HCT116 (cell line): ENCODE measurements around the gene RNU2-63P. TPM values are rescaled to one million over a fixed set of nuclear protein-coding genes. Genes with fewer than 3 reads are reported as not detected.
"Not testable (repeated sequence)": the region's sequence is repeated elsewhere in the genome, so short reads cannot be mapped to it uniquely, and the experiment has no call there.

ENCODE experiments used
- ATAC-seq: fragments of 200-7000 bp; cut with Tn5 transposase; 2 replicates; pipeline ENCODE4 v1.9.1; 2020; ENCODE audit warnings: mild to moderate bottlenecking, moderate library complexity
- BruUV-seq: library from RNA; stranded (reverse); fragments of 400-500 nt; replicated peaks from 2 replicates; lab custom pipeline; 2021; lab: Mats Ljungman, UMichigan
- CTCF ChIA-PET: fragments of 300-600 bp; sonication (Branson Sonifier 250); formaldehyde crosslinking; loops from one replicate; lab custom pipeline; 2021; ENCODE audit warnings: antibody characterized with exemption; lab: Charles Lee
- POLR2A ChIA-PET: fragments of 300-600, 350-600 bp; sonication (Branson Sonifier 250); formaldehyde crosslinking; loops from one replicate; lab custom pipeline; 2021; ENCODE audit warnings: antibody characterized with exemption; lab: Charles Lee
- RAD21 ChIA-PET, 2 experiments: fragments of 300-600 bp; sonication (Branson Sonifier 250); formaldehyde crosslinking; loops; one replicate each; lab custom pipeline; 2023; ENCODE audit warnings: low total read pairs in 2 of 2; ENCODE audit not compliant: uncharacterized antibody in 2 of 2, unreplicated experiment in 2 of 2, low non-redundant PET in 1 of 2; lab: Charles Lee
- DNase-seq: peaks from one replicate; pipeline ENCODE4 v3.0.0-alpha.2; 2010; ENCODE audit warnings: low read depth, low spot score
- H2AFZ ChIP-seq: fragments of 200-600 bp; shearing (Covaris generic), sonication (generic); 2 replicates; pipeline ENCODE4 v1.6.1; 2017; ENCODE audit warnings: low read depth, mixed run types, mixed read lengths, antibody characterized with exemption, low read length; ENCODE audit not compliant: poor library complexity, severe bottlenecking
- H3K27ac ChIP-seq: 2 replicates; pipeline ENCODE4 v1.5.1; 2012; ENCODE audit warnings: low read depth, low read length
- H3K27me3 ChIP-seq: fragments of 200-600 bp; sonication (generic); 2 replicates; pipeline ENCODE4 v1.6.1; 2016; ENCODE audit warnings: mixed run types, low read length, mixed read lengths; ENCODE audit not compliant: insufficient read depth
- H3K36me3 ChIP-seq, 2 experiments: fragments of 200-500 bp in 1 of 2; fragments of 200-600 bp in 1 of 2; sonication (Bioruptor generic) in 1 of 2; sonication (generic) in 1 of 2; 2 replicates each; pipeline versions ENCODE4 v1.5.1 to v1.6.1; 2014 to 2016; ENCODE audit warnings: low read length in 2 of 2, inconsistent platforms in 1 of 2, mixed read lengths in 1 of 2, mixed run types in 1 of 2; ENCODE audit not compliant: insufficient read depth in 2 of 2, control insufficient read depth in 1 of 2
- H3K4me1 ChIP-seq, 2 experiments: fragments of 200-600 bp in 1 of 2; sonication (generic) in 1 of 2; 2 replicates each; pipeline versions ENCODE4 v1.5.1 to v1.6.1; 2012 to 2017; ENCODE audit warnings: low read length in 2 of 2, inconsistent platforms in 1 of 2, mild to moderate bottlenecking in 1 of 2, mixed read lengths in 1 of 2, mixed run types in 1 of 2, moderate library complexity in 1 of 2; ENCODE audit not compliant: insufficient read depth in 2 of 2, control insufficient read depth in 1 of 2
- H3K4me2 ChIP-seq: fragments of 200-600 bp; sonication (generic); 2 replicates; pipeline ENCODE4 v1.6.1; 2017; ENCODE audit warnings: mixed run types, low read length, mixed read lengths
- H3K4me3 ChIP-seq, 2 experiments: fragments of 200-600 bp in 1 of 2; sonication (generic) in 1 of 2; replicated peaks in 1 of 2; 2 replicates each; pipeline ENCODE4 v1.5.1; 2011 to 2016; ENCODE audit warnings: low read length in 2 of 2, control low read depth in 1 of 2, low read depth in 1 of 2, mild to moderate bottlenecking in 1 of 2, mixed read lengths in 1 of 2, mixed run types in 1 of 2
- H3K79me2 ChIP-seq: fragments of 200-600 bp; sonication (generic); 2 replicates; pipeline ENCODE4 v1.6.1; 2017; ENCODE audit warnings: mild to moderate bottlenecking, mixed run types, low read length, moderate library complexity, mixed read lengths; ENCODE audit not compliant: insufficient read depth
- H3K9ac ChIP-seq: fragments of 200-600 bp; sonication (generic); 2 replicates; pipeline ENCODE4 v1.6.1; 2016; ENCODE audit warnings: low read length, mixed read lengths
- H3K9me2 ChIP-seq: fragments of 200-600 bp; sonication (generic), shearing (Covaris generic); 2 replicates; pipeline ENCODE4 v1.6.1; 2017; ENCODE audit warnings: mixed run types, mild to moderate bottlenecking, moderate library complexity; ENCODE audit not compliant: insufficient read depth
- H3K9me3 ChIP-seq, 2 experiments: fragments of 200-500 bp in 1 of 2; fragments of 200-600 bp in 1 of 2; sonication (Bioruptor generic) in 1 of 2; sonication (generic) in 1 of 2; 2 replicates each; pipeline ENCODE4 v1.6.1; 2014 to 2017; ENCODE audit warnings: low read length in 2 of 2, mixed read lengths in 2 of 2, inconsistent platforms in 1 of 2, low read depth in 1 of 2, mild to moderate bottlenecking in 1 of 2, mixed run types in 1 of 2, moderate library complexity in 1 of 2; ENCODE audit not compliant: control insufficient read depth in 1 of 2, insufficient read depth in 1 of 2
- H4K20me1 ChIP-seq: fragments of 200-600 bp; sonication (generic), shearing (Covaris generic); 2 replicates; pipeline ENCODE4 v1.6.1; 2017; ENCODE audit warnings: mixed run types, mild to moderate bottlenecking, moderate library complexity; ENCODE audit not compliant: insufficient read depth
- intact Hi-C: fragments of 100-400 bp; cut with micrococcal nuclease; formaldehyde crosslinking; loops from 2 replicates; pipeline ENCODE4 v1.10.0; 2022
- total RNA-seq: library from RNA; stranded (reverse); gene quantifications from one replicate; pipeline ENCODE4 v1.2.1, GENCODE V29; 2021; ENCODE audit not compliant: unreplicated experiment

Gene RNU2-63P
- total RNA-seq, 1 experiment from 2014 or later, result 7.4 TPM

DNA sequence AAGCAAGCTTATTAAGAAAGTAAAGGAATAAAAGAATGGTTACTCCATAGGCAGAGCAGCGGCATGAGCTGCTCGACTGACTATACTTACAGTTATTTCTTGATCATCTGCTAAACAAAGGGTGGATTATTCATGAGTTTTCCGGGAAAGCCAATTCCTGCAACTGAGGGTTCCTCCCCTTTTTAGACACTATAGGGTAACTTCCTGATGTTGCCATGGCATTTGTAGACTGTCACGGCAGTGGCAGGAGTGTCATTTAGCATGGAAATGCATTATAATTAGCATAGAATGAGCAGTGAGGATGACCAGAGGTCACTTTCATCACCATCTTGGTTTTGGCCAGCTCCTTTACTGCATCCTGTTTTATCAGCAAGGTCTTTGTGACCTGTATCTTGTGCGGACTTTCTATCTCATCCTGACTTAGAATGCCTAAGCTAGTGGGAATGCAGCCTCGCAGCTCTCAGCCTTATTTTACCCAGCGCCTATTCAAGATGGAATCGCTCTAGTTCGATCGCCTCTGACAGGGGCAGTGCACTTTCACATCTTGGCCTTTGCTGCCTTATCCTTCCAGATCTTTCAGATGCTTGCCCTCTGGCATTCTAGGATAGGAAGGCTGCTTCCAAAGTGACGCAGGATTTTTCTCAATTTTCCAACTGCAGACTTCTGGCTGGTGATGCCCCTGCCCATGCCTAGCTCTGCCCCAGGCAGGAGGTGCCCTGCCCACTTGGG, 1.9 kb upstream of the RNU2-63P start:
- H3K27ac ChIP-seq, H2AFZ ChIP-seq, RAD21 ChIA-PET, H3K4me3 ChIP-seq, H3K9me2 ChIP-seq, ATAC-seq, CTCF ChIA-PET, intact Hi-C loops, BruUV-seq, H3K9me3 ChIP-seq, H3K79me2 ChIP-seq, H3K9ac ChIP-seq, POLR2A ChIA-PET, DNase-seq, H3K36me3 ChIP-seq, H3K27me3 ChIP-seq, H4K20me1 ChIP-seq: not testable (repeated sequence)
- Histone ChIP-seq H3K4me2 (peak overlapping the region; percentile 86; the same call in 1 of the 2 replicates), H3K4me1 (peaks cover 0 to 18% of the 10 kb centered on the region in 2 experiments; a peak in 3 of 4 replicates)

DNA sequence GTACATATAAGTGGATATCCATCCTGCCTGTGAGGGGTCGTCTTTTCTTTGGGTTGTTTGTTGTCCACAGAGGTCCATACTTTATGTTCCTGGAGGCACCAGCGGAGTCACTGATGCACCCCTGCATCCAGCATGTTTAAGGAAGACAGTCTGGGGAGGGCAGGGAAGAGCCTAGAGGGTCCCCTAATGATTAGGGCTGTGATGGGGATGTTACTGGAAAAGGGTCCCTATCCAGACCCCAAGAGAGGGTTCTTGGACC, 1.4 kb upstream of the RNU2-63P start:
- H2AFZ ChIP-seq, RAD21 ChIA-PET, H3K27me3 ChIP-seq, H3K9me3 ChIP-seq, H3K36me3 ChIP-seq, H3K9me2 ChIP-seq, intact Hi-C loops, DNase-seq, H3K27ac ChIP-seq, H3K79me2 ChIP-seq, H4K20me1 ChIP-seq, BruUV-seq, CTCF ChIA-PET, ATAC-seq: not testable (repeated sequence)
- POLR2A ChIA-PET, result interaction anchor here (2.5 kb wide), 1 partner anchor 10 kb away, joined by 11 read pairs; no protein-coding TSS in a partner anchor
- peaks cover 0 to 18% of the 10 kb centered on the region in 2 experiments; a peak in 3 of 4 replicates for H3K4me1 ChIP-seq
- peak overlapping the region; percentile 86 for H3K4me2 ChIP-seq
- H3K9ac ChIP-seq, result peak overlapping the region; percentile 72
- peak overlapping the region; percentile 64 to 65 for H3K4me3 ChIP-seq
